Psoas muscle (tissue), 8 donors: ENCODE results near the gene GRK4. TPM values are rescaled to one million over a fixed set of nuclear protein-coding genes. Genes with fewer than 3 reads are reported as not detected.

Experiments used
- ATAC-seq, 4 donors: fragments of 200-7000 bp; cut with Tn5 transposase; one replicate each; pipeline ENCODE4 v1.9.1; 2020; ENCODE audit warnings: moderate library complexity in 3 of 4, mild to moderate bottlenecking in 2 of 4
- DNase-seq, 2 donors: peaks; one replicate each; pipeline ENCODE4 v3.0.0-alpha.2; 2020
- H3K27ac ChIP-seq: fragments of 200-600 bp; one replicate; pipeline ENCODE4 v1.8.0; 2022
- H3K27me3 ChIP-seq, 3 donors: fragments of 200-600 bp in 1 of 3; one replicate each; pipeline versions ENCODE4 v1.6.1 to v1.8.0; 2013 to 2022; ENCODE audit warnings: low read length in 2 of 3, mild to moderate bottlenecking in 2 of 3, moderate library complexity in 1 of 3; ENCODE audit not compliant: insufficient read depth in 3 of 3
- H3K36me3 ChIP-seq, 2 donors: fragments of 200-600 bp in 1 of 2; one replicate each; pipeline versions ENCODE4 v1.6.1 to v1.8.0; 2013 to 2022; ENCODE audit warnings: low read depth in 1 of 2, mild to moderate bottlenecking in 1 of 2, moderate library complexity in 1 of 2; ENCODE audit not compliant: insufficient read depth in 1 of 2
- H3K4me1 ChIP-seq: fragments of 200-600 bp; one replicate; pipeline ENCODE4 v1.8.0; 2022
- H3K4me3 ChIP-seq: fragments of 200-600 bp; one replicate; pipeline ENCODE4 v1.8.0; 2022; ENCODE audit warnings: mild to moderate bottlenecking
- H3K9me3 ChIP-seq: fragments of 200-600 bp; one replicate; pipeline ENCODE4 v1.8.0; 2022
- CTCF ChIP-seq: fragments of 200-600 bp; IDR thresholded peaks from one replicate; pipeline ENCODE4 v1.8.0; 2022; ENCODE audit warnings: antibody characterized with exemption
- WGBS, 3 donors: extraction: QIAGEN DNeasy Blood & Tissue Kit; methylation state at CpG; one replicate each; pipeline versions ENCODE4 v1.1.6 to v1.1.7; 2013; 5-methylcytosine and 5-hydroxymethylcytosine counted together
- intact Hi-C, 2 donors: fragments of 100-400 bp; cut with DNase I; formaldehyde crosslinking; loops; one replicate each; pipeline versions ENCODE4 v1.11.0 to v1.14.2; 2022
- polyA plus RNA-seq, 3 donors: library from polyadenylated mRNA; stranded (reverse); fragments of 200-250 nt; gene quantifications; one replicate each; pipeline ENCODE4 v1.2.3, GENCODE V29; 2013
- total RNA-seq, 4 donors: library from RNA; stranded (reverse); fragmentation: NEBNext Ultra II Directional in 2 of 4; extraction: Animal tissue kit (Norgen Biotek cat#: 25700) in 2 of 4; gene quantifications; one replicate each; pipeline versions ENCODE4 v1.2.1 to v1.2.4, GENCODE V29; 2021 to 2023
- donor health status: healthy with polysubstance abuse.
- donor health status: DM: no; HTN: no; CAD: no; lungs with moderate emphysema.
- donor health status: Bipolar disorder and iron deficiency.
- donor health status: healthy.
- donor health status: DM: yes; HTN: yes; CAD: no.
- donor health status: DM: no; HTN: no; CAD: no.
- donor health status: DM: no; HTN: no; CAD: no.
- donor health status: DM: yes; HTN: yes; CAD: no.

GRK4 gene
- total and polyA plus RNA-seq, 7 donors, result 5.8 to 9.2 (median 6.6) TPM

- DNase-seq (no peak), ATAC-seq (no peak)
- Histone ChIP-seq H3K4me1 (peaks cover 8% of the 10 kb centered on the region), H3K27ac (no peak overlapping the region), H3K36me3 (no peaks in the 10 kb centered on the region), H3K9me3 (no peaks in the 10 kb centered on the region), H3K27me3 (no peaks in the 10 kb centered on the region), H3K4me3 (no peak overlapping the region)
- intact Hi-C loops, result loop anchor here (5.0 to 10.0 kb wide), 2 partner anchors 272 to 274 kb away; no protein-coding TSS in a partner anchor
- TF ChIP-seq CTCF, result no peak
- 79 to 82% (median 80%) methylated on average over 21 of the region's 21 CpGs for WGBS, 3 donors
Measured at GRCh38 chr4:3036131-3036952, 73.0 kb downstream of the GRK4 start.

GRCh38 chr4:3037957-3038461 is 74.6 kb downstream of the GRK4 start:
- 20 to 28% (median 25%) methylated on average over 6 of the region's 6 CpGs for WGBS, 3 donors
- intact Hi-C loops, result loop anchor here (5.0 to 10.0 kb wide), 2 partner anchors 273 to 276 kb away; no protein-coding TSS in a partner anchor

DNA sequence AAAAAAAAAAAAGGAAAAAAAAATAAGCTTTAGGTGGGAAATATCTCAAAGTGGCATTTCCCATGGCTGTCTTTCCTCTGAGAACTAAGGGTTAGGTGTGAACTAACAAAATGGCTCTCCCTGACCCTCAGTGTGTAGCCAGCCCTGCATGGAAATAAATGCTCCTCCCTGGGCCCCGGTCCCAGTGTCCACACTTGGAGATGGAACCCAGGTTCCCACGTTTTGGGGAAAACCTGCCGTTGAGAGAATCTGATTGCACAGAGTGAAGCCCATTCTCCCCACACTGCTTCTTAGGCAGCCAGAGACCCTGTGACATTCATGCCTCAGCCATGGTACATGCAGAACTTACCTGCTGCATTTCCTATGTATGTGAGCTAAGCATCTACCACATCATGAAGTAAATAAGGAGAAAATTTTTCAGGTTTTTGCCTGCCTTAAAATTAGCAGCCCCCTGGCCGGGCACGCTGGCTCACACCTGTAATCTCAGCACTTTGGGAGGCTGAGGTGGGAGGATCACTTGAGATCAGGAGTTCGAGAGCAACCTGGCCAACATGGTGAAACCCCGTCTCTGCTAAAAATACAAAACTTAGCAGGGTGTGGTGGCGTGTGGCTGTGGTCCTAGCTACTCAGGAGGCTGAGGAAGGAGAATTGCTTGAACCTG is 76.5 kb downstream of the GRK4 start:
- no peak for ATAC-seq
- WGBS, 3 donors, result 88 to 91% (median 89%) methylated on average over 8 of the region's 8 CpGs
- intact Hi-C loops, result loop anchor here (5.0 to 10.0 kb wide), 3 partner anchors 73 to 278 kb away; no protein-coding TSS in a partner anchor
- no peaks in the 10 kb centered on the region for H3K9me3 ChIP-seq
- DNase-seq, result peak in 1 of 2 donors; percentile 14
- H3K4me1 ChIP-seq, result peaks cover 8% of the 10 kb centered on the region
- TF ChIP-seq CTCF, result no peak
- H3K27me3 ChIP-seq, result no peaks in the 10 kb centered on the region
- H3K36me3 ChIP-seq, result no peaks in the 10 kb centered on the region
- H3K4me3 ChIP-seq, result no peak overlapping the region
- no peak overlapping the region for H3K27ac ChIP-seq

More at GRCh38 chr4:3037957-3038461, 74.6 kb downstream of the GRK4 start:
- TF ChIP-seq CTCF, result no peak
- ATAC-seq (peak in 2 of 4 donors; percentile 22 to 28), DNase-seq (peak; percentile 58 to 63)
- Histone ChIP-seq H3K27ac (no peak overlapping the region), H3K36me3 (no peaks in the 10 kb centered on the region), H3K9me3 (no peaks in the 10 kb centered on the region), H3K4me1 (peaks cover 8% of the 10 kb centered on the region), H3K4me3 (peak overlapping the region; percentile 32), H3K27me3 (no peaks in the 10 kb centered on the region)

- H3K27me3 ChIP-seq, result no peaks in the 10 kb centered on the region
- DNase-seq, result peak in 1 of 2 donors; percentile 55
- peak overlapping the region; percentile 75 for H3K4me3 ChIP-seq
- no peak for ATAC-seq
- TF ChIP-seq CTCF, result no peak
- peak overlapping the region; percentile 81 for H3K27ac ChIP-seq
- intact Hi-C loops, result loop anchor here in 1 of 2 donors (5.0 kb wide), 1 partner anchor 73 kb away; no protein-coding TSS in a partner anchor
- no peaks in the 10 kb centered on the region for H3K9me3 ChIP-seq
- no peaks in the 10 kb centered on the region for H3K36me3 ChIP-seq
- 81 to 85% (median 84%) methylated on average over 28 of the region's 28 CpGs for WGBS, 3 donors
- H3K4me1 ChIP-seq, result peaks cover 8% of the 10 kb centered on the region
Measured at GRCh38 chr4:3040452-3041191, 77.3 kb downstream of the GRK4 start.
